PFSK-1 (cell line): ENCODE measurements around the gene RBM20.

ENCODE experiments used
- FOXP2 ChIP-seq: optimal IDR thresholded peaks from 2 replicates; pipeline ENCODE3; 2011; ENCODE audit warnings: borderline replicate concordance, control low read depth, inconsistent platforms; ENCODE audit not compliant: insufficient read depth; ENCODE audit errors: extremely low read length, extremely low read depth
- POLR2AphosphoS5 ChIP-seq: IDR thresholded peaks from 2 replicates; pipeline ENCODE4 v1.6.1; 2012; ENCODE audit warnings: low read depth, mild to moderate bottlenecking, control low read depth, low read length, moderate library complexity
- REST ChIP-seq, 2 experiments: IDR thresholded peaks; 2 replicates each; pipeline versions ENCODE4 v1.6.1 to v1.8.0; 2011 to 2012; ENCODE audit warnings: low read depth in 2 of 2, low read length in 2 of 2, control low read depth in 1 of 2, inconsistent platforms in 1 of 2, mild to moderate bottlenecking in 1 of 2, moderate library complexity in 1 of 2; ENCODE audit not compliant: insufficient read depth in 1 of 2
- SIN3A ChIP-seq: IDR thresholded peaks from 2 replicates; pipeline ENCODE4 v1.6.1; 2012; ENCODE audit warnings: mild to moderate bottlenecking, low read length, moderate library complexity, borderline replicate concordance; ENCODE audit not compliant: insufficient read depth
- TAF1 ChIP-seq: IDR thresholded peaks from 2 replicates; pipeline ENCODE4 v1.6.1; 2012; ENCODE audit warnings: low read length, control low read depth, borderline replicate concordance; ENCODE audit not compliant: insufficient read depth

The RBM20 gene

GRCh38 chr10:110836706-110837105 is 192.6 kb downstream of the RBM20 start:
- TF ChIP-seq TAF1 (no peak), SIN3A (no peak), REST (IDR thresholded peaks at IDR 0.05; ENCODE audit: insufficient read depth in 1 of 2, low read depth in 2 of 2, low read length in 2 of 2) (no peak), POLR2AphosphoS5 (no peak), FOXP2 (no peak)

- TF ChIP-seq POLR2AphosphoS5 (no peak), FOXP2 (no peak), SIN3A (no peak), REST (IDR thresholded peaks at IDR 0.05; ENCODE audit: insufficient read depth in 1 of 2, low read depth in 2 of 2, low read length in 2 of 2) (no peak), TAF1 (no peak)
Measured at GRCh38 chr10:110837418-110838171, 193.5 kb downstream of the RBM20 start.

- TF ChIP-seq TAF1 (no peak), POLR2AphosphoS5 (no peak), FOXP2 (no peak), SIN3A (no peak), REST (IDR thresholded peaks at IDR 0.05; ENCODE audit: insufficient read depth in 1 of 2, low read depth in 2 of 2, low read length in 2 of 2) (no peak)
Measured at GRCh38 chr10:110840225-110840922, 196.2 kb downstream of the RBM20 start.

GRCh38 chr10:110840923-110841428 is 196.8 kb downstream of the RBM20 start:
- TF ChIP-seq TAF1, result no peak
- TF ChIP-seq FOXP2, result no peak
- no peak for TF ChIP-seq SIN3A
- no peak for TF ChIP-seq POLR2AphosphoS5
- TF ChIP-seq REST (IDR thresholded peaks at IDR 0.05; ENCODE audit: insufficient read depth in 1 of 2, low read depth in 2 of 2, low read length in 2 of 2), result no peak
